H1 (cell line): ENCODE measurements around the gene PSMA2. TPM values are rescaled to one million over a fixed set of nuclear protein-coding genes. Genes with fewer than 3 reads are reported as not detected.

Experiments used
- CHD2 ChIP-seq: IDR thresholded peaks from 2 replicates; pipeline ENCODE4 v1.6.1; 2012; ENCODE audit warnings: low read length, improper control_type of control experiment
- CTCF ChIP-seq, 3 experiments: IDR thresholded peaks; 1 replicate in 2 of 3; 2 replicates in 1 of 3; pipeline versions ENCODE4 v1.5.1 to v1.6.1; 2011; ENCODE audit warnings: low read length in 3 of 3, mild to moderate bottlenecking in 3 of 3, inconsistent platforms in 2 of 3, low read depth in 1 of 3, moderate library complexity in 1 of 3; ENCODE audit not compliant: insufficient read depth in 1 of 3; ENCODE audit errors: control extremely low read depth in 1 of 3
- JUND ChIP-seq: IDR thresholded peaks from 2 replicates; pipeline ENCODE4 v1.6.1; 2011; ENCODE audit warnings: mild to moderate bottlenecking, improper control_type of control experiment, low read length
- NANOG ChIP-seq: IDR thresholded peaks from 2 replicates; pipeline ENCODE4 v1.6.1; 2011; ENCODE audit warnings: low read length, low read depth, mild to moderate bottlenecking, inconsistent platforms; ENCODE audit not compliant: insufficient read depth, poor library complexity, severe bottlenecking
- RAD21 ChIP-seq, 2 experiments: IDR thresholded peaks in 1 of 2; conservative IDR thresholded peaks in 1 of 2; 2 replicates each; pipeline ENCODE4 v1.6.1; 2011; ENCODE audit warnings: low read depth in 2 of 2, low read length in 2 of 2, improper control_type of control experiment in 1 of 2, inconsistent platforms in 1 of 2, mild to moderate bottlenecking in 1 of 2, moderate library complexity in 1 of 2
- SIRT6 ChIP-seq: IDR thresholded peaks from one replicate; pipeline ENCODE4 v1.7.1; 2012; ENCODE audit warnings: low read length, inconsistent platforms
- TBP ChIP-seq: IDR thresholded peaks from 2 replicates; pipeline ENCODE4 v1.6.1; 2011; ENCODE audit warnings: low read depth, low read length, improper control_type of control experiment
- TCF12 ChIP-seq: IDR thresholded peaks from 2 replicates; pipeline ENCODE4 v1.6.1; 2011; ENCODE audit warnings: low read depth, mild to moderate bottlenecking, low read length
- ZNF274 ChIP-seq: IDR thresholded peaks from 2 replicates; pipeline ENCODE4 v1.7.0; 2012; ENCODE audit warnings: low read length, borderline replicate concordance; ENCODE audit errors: extremely low read depth
- polyA plus RNA-seq, 7 experiments: library from polyadenylated mRNA; depleted of rRNA in 3 of 7; stranded (reverse) in 5 of 7; unstranded in 2 of 7; fragments of >200 nt in 5 of 7; fragments of 200-250 nt in 2 of 7; gene quantifications; 1 replicate in 5 of 7; 2 replicates in 1 of 7; 4 replicates in 1 of 7; pipeline versions ENCODE4 v1.2.1 to v1.2.3, GENCODE V29; 2011 to 2013; ENCODE audit warnings: missing spikeins in 2 of 7, mixed read lengths in 2 of 7
- total RNA-seq: library from RNA; stranded (reverse); fragmentation: NEBNext Ultra II Directional; extraction: Animal tissue kit (Norgen Biotek cat#: 25700); gene quantifications from 2 replicates; pipeline ENCODE4 v1.2.1, GENCODE V29; 2021

PSMA2 gene
- total and polyA plus RNA-seq, 2 of the 8 experiments (the other 6 are each of a cell fraction or from before 2014, with no cell fraction given) = 211 to 259 TPM

- peak; percentile 22 to 70 (median 67) for TF ChIP-seq CTCF (IDR thresholded peaks at IDR 0.05; ENCODE audit: control extremely low read depth in 1 of 3, insufficient read depth in 1 of 3, low read depth in 1 of 3, low read length in 3 of 3)
- peak; percentile 68 to 79 for TF ChIP-seq RAD21 (IDR thresholded peaks at IDR 0.05 in 1 of 2, conservative IDR thresholded peaks at IDR 0.05 in 1 of 2; ENCODE audit: low read depth in 2 of 2, low read length in 2 of 2)
- TF ChIP-seq JUND = no peak
- no peak for TF ChIP-seq TCF12
- TF ChIP-seq TBP = no peak
- TF ChIP-seq NANOG = no peak
- TF ChIP-seq SIRT6 = no peak
- no peak for TF ChIP-seq CHD2
- no peak for TF ChIP-seq ZNF274
- TF ChIP-seq, all 59 proteins: peak for 2
These were observed 55.5 kb downstream of the PSMA2 start (continued) for GRCh38 chr7:42876182-42877068.
